ENCODE measurements around the gene SLC30A3.
A peak's percentile ranks its signal among the peaks of the same experiment; 100 is the strongest.
"Not testable (repeated sequence)": the region's sequence is repeated elsewhere in the genome, so short reads cannot be mapped to it uniquely, and the experiment has no call there.

Gene SLC30A3

GRCh38 chr2:27285481-27285880 lies 22.6 kb upstream of the SLC30A3 start:
- DNase-seq (ENCODE audit: low spot score) = no peak

- no peak for DNase-seq (ENCODE audit: low spot score)
Observed at GRCh38 chr2:27284996-27285395, 22.1 kb upstream of the SLC30A3 start.

GRCh38 chr2:27282892-27283291 lies 20.0 kb upstream of the SLC30A3 start:
- no peak for DNase-seq (ENCODE audit: low spot score)

GRCh38 chr2:27281855-27282559 lies 19.2 kb upstream of the SLC30A3 start, which contains the start of gene TRIM54:
Gene TRIM54 (plus strand): TSS chr2:27282429. CDS start chr2:27282732, 303 bp downstream.
- peak; percentile 45 for DNase-seq (ENCODE audit: low spot score)

- no peak for DNase-seq (ENCODE audit: low spot score)
Observed at GRCh38 chr2:27281442-27281841, 18.6 kb upstream of the SLC30A3 start.

- no peak for DNase-seq (ENCODE audit: low spot score)
Observed at GRCh38 chr2:27280826-27281225, 18.0 kb upstream of the SLC30A3 start.

GRCh38 chr2:27278010-27278409 lies 15.2 kb upstream of the SLC30A3 start:
- peak; percentile 23 for DNase-seq (ENCODE audit: low spot score)

- no peak for DNase-seq (ENCODE audit: low spot score)
Observed at GRCh38 chr2:27275211-27276150, 12.6 kb upstream of the SLC30A3 start, which contains the start of gene DNAJC5G. Gene DNAJC5G (plus strand): TSS chr2:27275433. CDS start chr2:27276729, 1,296 bp downstream.

GRCh38 chr2:27272537-27273522 lies 10.0 kb upstream of the SLC30A3 start:
- DNase-seq (ENCODE audit: low spot score) = not testable (repeated sequence)

- DNase-seq (ENCODE audit: low spot score) = no peak
Observed at GRCh38 chr2:27271631-27272340, 8.9 kb upstream of the SLC30A3 start.

GRCh38 chr2:27270670-27271069 lies 7.8 kb upstream of the SLC30A3 start:
- no peak for DNase-seq (ENCODE audit: low spot score)

GRCh38 chr2:27270131-27270530 lies 7.3 kb upstream of the SLC30A3 start:
- no peak for DNase-seq (ENCODE audit: low spot score)

- not testable (repeated sequence) for DNase-seq (ENCODE audit: low spot score)
Observed at GRCh38 chr2:27268296-27268695, 5.4 kb upstream of the SLC30A3 start.

GRCh38 chr2:27265536-27265870 lies 2.7 kb upstream of the SLC30A3 start:
- DNase-seq (ENCODE audit: low spot score) = no peak

GRCh38 chr2:27264753-27265535 lies 2.1 kb upstream of the SLC30A3 start:
- peak; percentile 59 for DNase-seq (ENCODE audit: low spot score)

- DNase-seq (ENCODE audit: low spot score) = no peak
Observed at GRCh38 chr2:27264253-27264752, 1.5 kb upstream of the SLC30A3 start.

GRCh38 chr2:27263287-27264252 lies 723 bp upstream of the SLC30A3 start:
- no peak for DNase-seq (ENCODE audit: low spot score)

- no peak for DNase-seq (ENCODE audit: low spot score)
Observed at GRCh38 chr2:27261926-27262298, 935 bp downstream of the SLC30A3 start.

Data from kidney tubule cell (primary cell).